OCI-LY7 (cell line): ENCODE data around the gene ZFP36L1.

Experiments
- EZH2phosphoT487 ChIP-seq: fragments of 200-600 bp; sonication (generic); IDR thresholded peaks from 2 replicates; pipeline ENCODE4 v1.6.1; 2018; ENCODE audit warnings: low read depth, borderline replicate concordance, mild to moderate bottlenecking, mixed run types, antibody characterized with exemption, low read length, moderate library complexity, mixed read lengths
- TF ChIP-seq, protein P1 (sequence below): fragments of 200-600 bp; sonication (generic); conservative IDR thresholded peaks from 2 replicates; pipeline ENCODE4 v1.5.1; 2014; ENCODE audit warnings: mild to moderate bottlenecking, antibody characterized with exemption, low read length, moderate library complexity, mixed read lengths

DNA sequence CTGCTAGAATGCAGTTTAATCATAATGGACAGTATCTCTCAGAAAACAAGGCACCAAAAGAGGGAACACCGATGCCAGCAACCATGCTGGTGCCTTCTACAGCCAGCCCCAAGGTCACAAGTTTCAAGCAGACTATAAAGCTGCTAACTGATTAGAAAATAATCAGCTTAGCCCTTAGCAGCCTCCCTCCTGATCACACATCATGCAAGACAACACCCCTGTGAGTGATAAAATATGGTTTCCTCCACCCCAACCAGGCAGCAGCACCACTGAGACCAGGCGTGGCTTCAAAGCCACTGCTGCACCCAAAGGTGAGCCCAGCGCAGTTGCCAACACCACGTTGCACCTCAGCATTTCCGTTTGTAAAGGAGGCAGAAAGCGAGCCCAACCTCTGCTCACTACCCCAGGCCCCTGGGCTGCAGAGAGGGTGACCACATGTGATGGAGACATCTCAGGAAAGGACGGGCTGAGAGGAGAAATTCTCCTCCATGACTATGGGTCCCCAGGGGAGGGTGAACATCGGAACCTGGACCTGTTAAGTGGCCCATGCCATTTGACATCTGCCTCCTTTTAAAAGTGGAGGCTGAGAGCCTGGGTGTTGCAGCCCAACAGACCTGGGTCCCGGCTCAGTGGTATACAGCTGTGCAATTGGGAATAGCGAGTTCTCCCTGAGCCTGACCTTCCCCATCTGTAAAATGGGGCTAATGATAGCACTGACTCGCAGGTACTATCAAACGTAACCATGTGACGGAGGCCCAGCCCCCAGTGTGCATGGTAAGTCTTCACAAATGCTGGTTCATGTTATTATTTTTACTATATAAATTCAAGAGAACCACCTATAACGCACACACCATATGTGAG, 11.5 kb downstream of the ZFP36L1 start:
- TF ChIP-seq, protein P1, sequence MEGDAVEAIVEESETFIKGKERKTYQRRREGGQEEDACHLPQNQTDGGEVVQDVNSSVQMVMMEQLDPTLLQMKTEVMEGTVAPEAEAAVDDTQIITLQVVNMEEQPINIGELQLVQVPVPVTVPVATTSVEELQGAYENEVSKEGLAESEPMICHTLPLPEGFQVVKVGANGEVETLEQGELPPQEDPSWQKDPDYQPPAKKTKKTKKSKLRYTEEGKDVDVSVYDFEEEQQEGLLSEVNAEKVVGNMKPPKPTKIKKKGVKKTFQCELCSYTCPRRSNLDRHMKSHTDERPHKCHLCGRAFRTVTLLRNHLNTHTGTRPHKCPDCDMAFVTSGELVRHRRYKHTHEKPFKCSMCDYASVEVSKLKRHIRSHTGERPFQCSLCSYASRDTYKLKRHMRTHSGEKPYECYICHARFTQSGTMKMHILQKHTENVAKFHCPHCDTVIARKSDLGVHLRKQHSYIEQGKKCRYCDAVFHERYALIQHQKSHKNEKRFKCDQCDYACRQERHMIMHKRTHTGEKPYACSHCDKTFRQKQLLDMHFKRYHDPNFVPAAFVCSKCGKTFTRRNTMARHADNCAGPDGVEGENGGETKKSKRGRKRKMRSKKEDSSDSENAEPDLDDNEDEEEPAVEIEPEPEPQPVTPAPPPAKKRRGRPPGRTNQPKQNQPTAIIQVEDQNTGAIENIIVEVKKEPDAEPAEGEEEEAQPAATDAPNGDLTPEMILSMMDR = no peak
- no peak for TF ChIP-seq EZH2phosphoT487
